Measurements from ENCODE around the gene CACNA2D1. TPM values are rescaled to one million over a fixed set of nuclear protein-coding genes. Genes with fewer than 3 reads are reported as not detected.

Gene CACNA2D1
- total and polyA plus RNA-seq, 9 of the 15 experiments (the other 6 are each of a cell fraction or from before 2014, with no cell fraction given), result 0.49 TPM; not detected in 8

DNA sequence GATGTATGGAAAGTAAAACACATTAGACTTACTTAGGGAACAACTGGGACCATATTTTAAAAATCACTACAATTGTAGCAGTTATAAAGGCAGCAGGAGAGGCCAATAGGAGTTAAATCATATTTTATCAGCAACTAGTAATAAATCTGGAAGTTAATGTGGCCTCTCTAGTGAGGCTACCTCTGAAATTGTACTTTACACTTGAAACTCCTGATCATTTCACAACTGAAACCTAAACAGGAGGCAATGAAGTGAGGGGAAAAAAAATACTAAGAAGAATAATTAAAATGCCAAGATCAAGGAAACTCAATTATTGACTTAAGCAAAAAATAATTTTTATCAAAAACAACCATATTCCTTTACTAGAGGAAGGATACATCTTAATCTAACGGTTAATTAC, 408.1 kb downstream of the CACNA2D1 start:
- H3K4me3 ChIP-seq, result no peak overlapping the region
- BruUV-seq (replicated peaks), result no TSS peak
- H3K9me1 ChIP-seq (ENCODE audit: control insufficient read depth, insufficient read depth, low read length), result no peaks in the 10 kb centered on the region
- DNase-seq (ENCODE audit: extremely low read depth in 1 of 4, low spot score in 3 of 4) (no peak), ATAC-seq (no peak), FAIRE-seq (no peak)
- H3K9ac ChIP-seq (ENCODE audit: insufficient read depth in 1 of 2, low read depth in 2 of 2, low read length in 2 of 2), result no peak overlapping the region
- 4% methylated on average over 1 of the region's 1 CpG for WGBS (ENCODE audit: insufficient coverage, low coverage, missing lambda C conversion rate)
- no peaks in the 10 kb centered on the region for H3K4me1 ChIP-seq (replicated peaks in 1 of 2; ENCODE audit: control insufficient read depth in 2 of 2, insufficient read depth in 2 of 2, low read length in 2 of 2)
- H3K4me2 ChIP-seq (ENCODE audit: insufficient read depth, low read length), result no peak overlapping the region
- in situ Hi-C loops (cut with MboI) (loop anchor here (25.0 kb wide), 1 partner anchor 527 kb away; no protein-coding TSS in a partner anchor), intact Hi-C loops (cut with micrococcal nuclease) (no loop called here)
- no peaks in the 10 kb centered on the region for H3K27me3 ChIP-seq (ENCODE audit: control insufficient read depth in 2 of 2, insufficient read depth in 2 of 2, low read length in 2 of 2)
- ChIA-PET CTCF (ENCODE audit: low intra/inter-chr PET ratio) (no interaction called here), POLR2A (no interaction called here)
- no peaks in the 10 kb centered on the region for H3K36me3 ChIP-seq (ENCODE audit: control insufficient read depth, insufficient read depth, low read length)
- H2AFZ ChIP-seq (ENCODE audit: low read depth, low read length), result no peak overlapping the region
- H3K79me2 ChIP-seq (ENCODE audit: control insufficient read depth, insufficient read depth, low read length), result no peaks in the 10 kb centered on the region
- H3K9me3 ChIP-seq (replicated peaks; ENCODE audit: control insufficient read depth, insufficient read depth, low read depth, low read length), result no peaks in the 10 kb centered on the region
- no peaks in the 10 kb centered on the region for H4K20me1 ChIP-seq (replicated peaks; ENCODE audit: control insufficient read depth, insufficient read depth, low read length)
- no peak overlapping the region for H3K27ac ChIP-seq (ENCODE audit: extremely low read depth, low read depth, low read length)
- no peak for TF ChIP-seq ZNF124 (CRISPR knock-in tag; IDR thresholded peaks at IDR 0.05)
- TF ChIP-seq ZNF12 (CRISPR knock-in tag; IDR thresholded peaks at IDR 0.05), result no peak
- TF ChIP-seq, protein P1, sequence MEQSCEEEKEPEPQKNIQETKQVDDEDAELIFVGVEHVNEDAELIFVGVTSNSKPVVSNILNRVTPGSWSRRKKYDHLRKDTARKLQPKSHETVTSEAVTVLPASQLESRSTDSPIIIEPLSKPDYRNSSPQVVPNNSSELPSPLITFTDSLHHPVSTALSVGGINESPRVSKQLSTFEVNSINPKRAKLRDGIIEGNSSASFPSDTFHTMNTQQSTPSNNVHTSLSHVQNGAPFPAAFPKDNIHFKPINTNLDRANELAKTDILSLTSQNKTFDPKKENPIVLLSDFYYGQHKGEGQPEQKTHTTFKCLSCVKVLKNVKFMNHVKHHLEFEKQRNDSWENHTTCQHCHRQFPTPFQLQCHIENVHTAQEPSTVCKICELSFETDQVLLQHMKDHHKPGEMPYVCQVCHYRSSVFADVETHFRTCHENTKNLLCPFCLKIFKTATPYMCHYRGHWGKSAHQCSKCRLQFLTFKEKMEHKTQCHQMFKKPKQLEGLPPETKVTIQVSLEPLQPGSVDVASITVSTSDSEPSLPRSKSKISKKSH (CRISPR knock-in tag; IDR thresholded peaks at IDR 0.05), result no peak
- no peak for TF ChIP-seq FOS (IDR thresholded peaks at IDR 0.05; ENCODE audit: extremely low read depth, insufficient read length)
- TF ChIP-seq, protein P2, sequence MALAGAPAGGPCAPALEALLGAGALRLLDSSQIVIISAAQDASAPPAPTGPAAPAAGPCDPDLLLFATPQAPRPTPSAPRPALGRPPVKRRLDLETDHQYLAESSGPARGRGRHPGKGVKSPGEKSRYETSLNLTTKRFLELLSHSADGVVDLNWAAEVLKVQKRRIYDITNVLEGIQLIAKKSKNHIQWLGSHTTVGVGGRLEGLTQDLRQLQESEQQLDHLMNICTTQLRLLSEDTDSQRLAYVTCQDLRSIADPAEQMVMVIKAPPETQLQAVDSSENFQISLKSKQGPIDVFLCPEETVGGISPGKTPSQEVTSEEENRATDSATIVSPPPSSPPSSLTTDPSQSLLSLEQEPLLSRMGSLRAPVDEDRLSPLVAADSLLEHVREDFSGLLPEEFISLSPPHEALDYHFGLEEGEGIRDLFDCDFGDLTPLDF (CRISPR knock-in tag; IDR thresholded peaks at IDR 0.05), result no peak
- TF ChIP-seq, protein P3, sequence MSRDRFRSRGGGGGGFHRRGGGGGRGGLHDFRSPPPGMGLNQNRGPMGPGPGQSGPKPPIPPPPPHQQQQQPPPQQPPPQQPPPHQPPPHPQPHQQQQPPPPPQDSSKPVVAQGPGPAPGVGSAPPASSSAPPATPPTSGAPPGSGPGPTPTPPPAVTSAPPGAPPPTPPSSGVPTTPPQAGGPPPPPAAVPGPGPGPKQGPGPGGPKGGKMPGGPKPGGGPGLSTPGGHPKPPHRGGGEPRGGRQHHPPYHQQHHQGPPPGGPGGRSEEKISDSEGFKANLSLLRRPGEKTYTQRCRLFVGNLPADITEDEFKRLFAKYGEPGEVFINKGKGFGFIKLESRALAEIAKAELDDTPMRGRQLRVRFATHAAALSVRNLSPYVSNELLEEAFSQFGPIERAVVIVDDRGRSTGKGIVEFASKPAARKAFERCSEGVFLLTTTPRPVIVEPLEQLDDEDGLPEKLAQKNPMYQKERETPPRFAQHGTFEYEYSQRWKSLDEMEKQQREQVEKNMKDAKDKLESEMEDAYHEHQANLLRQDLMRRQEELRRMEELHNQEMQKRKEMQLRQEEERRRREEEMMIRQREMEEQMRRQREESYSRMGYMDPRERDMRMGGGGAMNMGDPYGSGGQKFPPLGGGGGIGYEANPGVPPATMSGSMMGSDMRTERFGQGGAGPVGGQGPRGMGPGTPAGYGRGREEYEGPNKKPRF (IDR thresholded peaks at IDR 0.05; ENCODE audit: low read depth, low read length), result no peak
- no peak for TF ChIP-seq ZNF699 (CRISPR knock-in tag; IDR thresholded peaks at IDR 0.05; ENCODE audit: insufficient replicate concordance)
- TF ChIP-seq, protein P4, sequence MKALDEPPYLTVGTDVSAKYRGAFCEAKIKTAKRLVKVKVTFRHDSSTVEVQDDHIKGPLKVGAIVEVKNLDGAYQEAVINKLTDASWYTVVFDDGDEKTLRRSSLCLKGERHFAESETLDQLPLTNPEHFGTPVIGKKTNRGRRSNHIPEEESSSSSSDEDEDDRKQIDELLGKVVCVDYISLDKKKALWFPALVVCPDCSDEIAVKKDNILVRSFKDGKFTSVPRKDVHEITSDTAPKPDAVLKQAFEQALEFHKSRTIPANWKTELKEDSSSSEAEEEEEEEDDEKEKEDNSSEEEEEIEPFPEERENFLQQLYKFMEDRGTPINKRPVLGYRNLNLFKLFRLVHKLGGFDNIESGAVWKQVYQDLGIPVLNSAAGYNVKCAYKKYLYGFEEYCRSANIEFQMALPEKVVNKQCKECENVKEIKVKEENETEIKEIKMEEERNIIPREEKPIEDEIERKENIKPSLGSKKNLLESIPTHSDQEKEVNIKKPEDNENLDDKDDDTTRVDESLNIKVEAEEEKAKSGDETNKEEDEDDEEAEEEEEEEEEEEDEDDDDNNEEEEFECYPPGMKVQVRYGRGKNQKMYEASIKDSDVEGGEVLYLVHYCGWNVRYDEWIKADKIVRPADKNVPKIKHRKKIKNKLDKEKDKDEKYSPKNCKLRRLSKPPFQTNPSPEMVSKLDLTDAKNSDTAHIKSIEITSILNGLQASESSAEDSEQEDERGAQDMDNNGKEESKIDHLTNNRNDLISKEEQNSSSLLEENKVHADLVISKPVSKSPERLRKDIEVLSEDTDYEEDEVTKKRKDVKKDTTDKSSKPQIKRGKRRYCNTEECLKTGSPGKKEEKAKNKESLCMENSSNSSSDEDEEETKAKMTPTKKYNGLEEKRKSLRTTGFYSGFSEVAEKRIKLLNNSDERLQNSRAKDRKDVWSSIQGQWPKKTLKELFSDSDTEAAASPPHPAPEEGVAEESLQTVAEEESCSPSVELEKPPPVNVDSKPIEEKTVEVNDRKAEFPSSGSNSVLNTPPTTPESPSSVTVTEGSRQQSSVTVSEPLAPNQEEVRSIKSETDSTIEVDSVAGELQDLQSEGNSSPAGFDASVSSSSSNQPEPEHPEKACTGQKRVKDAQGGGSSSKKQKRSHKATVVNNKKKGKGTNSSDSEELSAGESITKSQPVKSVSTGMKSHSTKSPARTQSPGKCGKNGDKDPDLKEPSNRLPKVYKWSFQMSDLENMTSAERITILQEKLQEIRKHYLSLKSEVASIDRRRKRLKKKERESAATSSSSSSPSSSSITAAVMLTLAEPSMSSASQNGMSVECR (CRISPR knock-in tag; IDR thresholded peaks at IDR 0.05), result no peak
- TF ChIP-seq RBM17 (IDR thresholded peaks at IDR 0.05; ENCODE audit: borderline replicate concordance, low read depth, low read length), result no peak
- no peak for TF ChIP-seq KLF1 (tag; IDR thresholded peaks at IDR 0.05)
- no peak for TF ChIP-seq TEAD4 (IDR thresholded peaks at IDR 0.05; ENCODE audit: low read length)
- no peak for TF ChIP-seq TEAD4 (CRISPR knock-in tag; IDR thresholded peaks at IDR 0.05; ENCODE audit: borderline replicate concordance)
- TF ChIP-seq THRAP3 (IDR thresholded peaks at IDR 0.05; ENCODE audit: borderline replicate concordance), result no peak

All from K562 (cell line).